NCI-H69 (cell line): ENCODE measurements around the gene CYB561D2.

Experiments
- DNase-seq: peaks from one replicate; lab custom pipeline; 2025; lab: John Stamatoyannopoulos, UW

The CYB561D2 gene

DNA sequence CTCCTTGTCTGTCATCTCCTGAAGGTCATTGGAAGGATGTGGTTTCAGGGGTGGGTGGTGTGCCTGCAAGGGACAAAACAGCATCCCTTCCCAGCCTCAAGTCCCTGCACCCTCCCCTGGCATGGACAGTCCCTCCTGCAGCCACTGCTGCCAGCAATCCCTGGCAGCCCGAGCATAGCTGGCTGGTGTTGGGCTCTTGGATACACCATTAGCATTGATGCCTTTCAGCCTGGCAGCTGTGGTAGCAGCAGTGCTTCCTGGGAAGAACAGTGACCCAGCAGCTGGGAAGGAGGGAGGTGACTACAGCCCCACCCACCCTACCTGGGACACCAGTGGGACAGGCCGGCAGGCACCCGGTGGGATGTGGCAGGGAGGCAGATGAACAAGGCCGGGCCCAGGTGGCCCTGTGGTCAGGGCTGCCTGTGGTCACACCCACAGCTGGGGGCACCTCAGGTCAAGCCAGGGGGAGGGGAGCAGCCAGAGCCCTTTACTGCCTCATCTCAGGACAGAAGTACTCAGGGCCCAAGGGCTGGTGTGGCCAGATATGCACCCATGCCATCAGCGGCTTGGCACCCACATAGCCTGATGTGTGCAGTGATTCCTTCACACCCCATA is 41.5 kb downstream of the CYB561D2 start:
- no peak for DNase-seq

DNA sequence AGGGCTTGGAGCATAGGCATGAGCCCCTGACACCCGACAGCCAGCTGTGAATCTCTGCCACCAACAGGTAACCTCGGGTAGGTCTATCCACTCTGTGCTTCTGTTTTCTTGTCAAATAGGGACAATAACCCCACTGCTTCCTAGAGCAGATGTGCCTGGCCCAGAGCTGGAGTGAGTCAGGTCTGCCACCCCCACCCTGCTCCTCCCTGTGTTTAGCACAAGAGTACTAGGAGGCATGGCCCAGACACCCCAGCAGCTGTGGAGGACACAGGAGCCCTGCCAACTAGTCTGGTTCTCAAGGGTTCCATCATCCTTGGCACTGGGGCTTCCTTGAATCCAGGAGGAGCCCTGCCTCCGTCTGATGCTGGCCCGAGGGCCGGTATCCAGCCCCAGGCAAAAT is 42.4 kb downstream of the CYB561D2 start:
- DNase-seq = no peak

DNA sequence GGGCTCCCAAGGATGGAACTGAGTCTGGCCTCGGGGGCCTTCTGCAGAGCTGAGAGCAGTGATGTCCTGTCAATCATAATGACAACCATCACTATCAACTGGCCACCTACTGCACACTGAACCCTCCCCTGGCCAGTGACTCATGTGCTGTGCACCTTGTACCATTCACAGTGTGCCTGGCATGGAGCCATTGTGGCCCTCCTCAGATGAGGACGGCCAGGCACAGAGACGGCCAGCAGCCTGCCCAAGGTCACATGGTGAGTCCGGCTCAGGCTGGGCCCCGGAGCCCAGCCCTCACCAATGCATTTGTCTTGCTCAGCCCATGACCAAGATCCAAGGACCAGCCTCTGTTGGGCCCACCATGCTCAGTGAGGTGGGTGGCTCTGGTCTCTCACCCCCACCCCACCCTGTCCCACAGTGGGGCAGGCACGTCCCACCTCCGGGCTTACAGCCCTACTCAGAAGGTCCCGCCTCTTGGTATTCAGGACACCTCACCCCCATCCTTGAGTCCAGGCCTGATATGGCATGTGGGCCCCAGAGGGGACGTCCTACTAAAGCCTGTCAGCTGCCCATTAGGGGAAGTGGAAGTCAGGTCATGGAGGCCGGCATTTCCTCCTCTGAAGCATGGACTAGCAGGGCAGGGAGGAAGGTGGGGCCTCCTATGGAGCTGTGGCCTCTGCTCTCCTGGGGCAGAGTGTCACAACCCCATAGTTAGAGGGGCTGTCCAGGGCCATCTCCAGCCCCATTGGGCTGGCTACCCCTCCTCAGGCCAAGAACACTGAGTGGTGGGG is 44.6 kb downstream of the CYB561D2 start:
- no peak for DNase-seq

DNA sequence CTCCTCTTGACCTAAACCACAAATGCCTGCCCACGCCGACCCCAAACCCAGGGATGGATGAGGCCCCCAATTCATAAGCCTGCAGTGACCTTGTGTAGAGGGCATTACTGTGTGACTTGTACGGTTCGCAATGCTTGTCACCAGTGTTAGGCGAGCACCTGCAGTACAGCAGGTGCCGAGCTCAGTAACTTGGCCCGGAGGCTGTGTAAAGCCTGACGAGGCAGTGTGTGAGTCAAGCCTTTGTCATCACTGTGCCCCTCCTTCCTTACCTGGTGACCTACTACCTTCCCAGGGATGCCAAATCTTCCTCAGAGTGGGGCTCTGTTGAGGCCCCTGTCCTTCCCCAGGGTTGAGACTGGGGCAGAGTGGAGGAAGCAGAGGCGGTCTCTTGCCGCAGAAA is 45.8 kb downstream of the CYB561D2 start:
- no peak for DNase-seq

DNA sequence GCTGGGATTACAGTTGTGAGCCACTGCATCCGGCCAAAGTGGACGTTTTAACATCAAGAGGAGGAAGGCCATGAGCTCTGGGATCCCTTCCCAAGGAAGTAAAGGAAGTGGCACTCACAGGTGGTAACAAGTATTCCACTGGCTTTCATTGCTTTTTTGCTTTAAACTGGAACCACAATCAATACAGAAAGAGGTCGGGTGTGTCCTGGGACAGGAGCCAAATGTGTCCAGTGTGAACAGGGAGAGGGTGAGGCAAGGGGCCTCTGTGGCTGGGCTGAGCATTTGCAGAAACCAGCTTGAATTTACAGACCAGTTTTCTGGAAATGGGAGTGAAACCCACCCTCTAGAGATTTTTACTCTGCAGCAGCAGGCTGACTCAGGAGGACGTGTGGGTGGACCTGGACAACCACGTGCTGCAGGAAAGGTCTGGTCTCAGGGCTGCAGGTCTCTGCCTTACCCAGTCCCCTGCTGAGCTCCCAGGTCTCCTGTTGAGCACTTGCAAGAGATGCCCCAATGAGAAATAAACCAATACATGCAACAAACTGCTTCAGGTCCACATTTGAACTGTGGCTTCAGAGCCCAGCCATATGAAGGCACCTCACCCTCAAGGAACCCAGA is 51.4 kb downstream of the CYB561D2 start:
- DNase-seq = no peak
